LNCaP clone FGC (cell line): ENCODE results near the gene BEAN1.

Source experiments
- DNase-seq: peaks from one replicate; pipeline ENCODE4 v3.0.0-alpha.2; 2011; ENCODE audit warnings: low read depth
- H3K4me3 ChIP-seq: 2 replicates; pipeline ENCODE4 v1.5.1; 2011; ENCODE audit warnings: mild to moderate bottlenecking, low read depth, low read length, control low read depth
- TF ChIP-seq, protein P1 (sequence below): IDR thresholded peaks from 2 replicates; pipeline ENCODE4 v1.5.1; 2012; ENCODE audit warnings: mild to moderate bottlenecking; ENCODE audit not compliant: control insufficient read depth, insufficient read depth; ENCODE audit errors: extremely low read depth

BEAN1 gene

DNA sequence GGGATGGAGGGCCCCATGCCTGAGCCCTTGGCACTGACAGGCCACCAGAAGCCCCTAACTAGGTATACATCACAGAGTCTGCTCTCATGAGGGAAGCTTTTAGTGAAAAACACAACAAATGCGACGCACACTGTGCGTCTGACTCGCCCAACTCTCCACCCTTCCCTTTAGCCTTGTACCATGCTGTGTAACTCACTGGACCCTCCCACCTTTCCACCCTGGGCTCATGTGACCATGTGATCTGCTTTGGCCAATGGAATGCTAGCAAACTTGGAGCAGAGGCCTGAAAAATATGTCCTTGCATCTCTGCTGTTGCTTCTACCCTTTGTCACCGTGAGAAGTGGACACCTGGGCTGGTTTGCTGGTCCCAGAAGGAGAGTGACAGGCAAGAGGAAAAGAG is 101.2 kb downstream of the BEAN1 start:
- TF ChIP-seq, protein P1, sequence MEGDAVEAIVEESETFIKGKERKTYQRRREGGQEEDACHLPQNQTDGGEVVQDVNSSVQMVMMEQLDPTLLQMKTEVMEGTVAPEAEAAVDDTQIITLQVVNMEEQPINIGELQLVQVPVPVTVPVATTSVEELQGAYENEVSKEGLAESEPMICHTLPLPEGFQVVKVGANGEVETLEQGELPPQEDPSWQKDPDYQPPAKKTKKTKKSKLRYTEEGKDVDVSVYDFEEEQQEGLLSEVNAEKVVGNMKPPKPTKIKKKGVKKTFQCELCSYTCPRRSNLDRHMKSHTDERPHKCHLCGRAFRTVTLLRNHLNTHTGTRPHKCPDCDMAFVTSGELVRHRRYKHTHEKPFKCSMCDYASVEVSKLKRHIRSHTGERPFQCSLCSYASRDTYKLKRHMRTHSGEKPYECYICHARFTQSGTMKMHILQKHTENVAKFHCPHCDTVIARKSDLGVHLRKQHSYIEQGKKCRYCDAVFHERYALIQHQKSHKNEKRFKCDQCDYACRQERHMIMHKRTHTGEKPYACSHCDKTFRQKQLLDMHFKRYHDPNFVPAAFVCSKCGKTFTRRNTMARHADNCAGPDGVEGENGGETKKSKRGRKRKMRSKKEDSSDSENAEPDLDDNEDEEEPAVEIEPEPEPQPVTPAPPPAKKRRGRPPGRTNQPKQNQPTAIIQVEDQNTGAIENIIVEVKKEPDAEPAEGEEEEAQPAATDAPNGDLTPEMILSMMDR, result no peak
- no peak overlapping the region for H3K4me3 ChIP-seq
- DNase-seq, result no peak

DNA sequence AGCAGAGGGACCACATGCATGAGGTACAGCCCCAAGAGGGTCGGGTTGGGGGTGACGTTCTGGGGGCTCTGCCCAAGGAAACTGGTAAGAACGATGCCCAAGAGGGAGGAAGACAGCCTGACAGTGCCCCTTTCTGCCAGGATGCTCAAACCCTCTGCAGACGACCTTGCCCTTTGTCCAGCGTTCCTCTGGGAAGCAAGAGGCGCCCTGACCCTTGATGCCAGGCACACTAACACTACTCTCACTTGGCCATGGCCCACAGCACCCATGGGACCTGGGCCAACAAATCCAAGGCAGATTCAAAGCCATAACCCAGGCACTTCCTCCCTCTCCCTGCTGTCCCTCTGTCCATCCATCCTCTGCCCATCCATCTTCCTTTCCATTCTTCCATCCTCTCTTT is 102.4 kb downstream of the BEAN1 start:
- TF ChIP-seq, protein P1, result no peak
- DNase-seq, result no peak
- no peak overlapping the region for H3K4me3 ChIP-seq
